Activated CD8-positive, alpha-beta T cell treated with anti-CD3 and anti-CD28 coated beads for 36 hours (primary cell): Measurements from ENCODE around the gene SNX19. TPM values are rescaled to one million over a fixed set of nuclear protein-coding genes. Genes with fewer than 3 reads are reported as not detected.

Experiments used
- ATAC-seq: fragments of 200-7000 bp; cut with Tn5 transposase; one replicate; pipeline ENCODE4 v1.10.0; 2021; ENCODE audit warnings: mild to moderate bottlenecking, moderate library complexity
- CTCF ChIA-PET: fragments of 350-600 bp; sonication (Branson Sonifier 250); formaldehyde crosslinking; loops from one replicate; lab custom pipeline; 2021; ENCODE audit warnings: antibody characterized with exemption; lab: Charles Lee
- POLR2A ChIA-PET: fragments of 350-600 bp; sonication (Branson Sonifier 250); formaldehyde crosslinking; loops from one replicate; lab custom pipeline; 2021; ENCODE audit warnings: antibody characterized with exemption; lab: Charles Lee
- DNase-seq: peaks from one replicate; pipeline ENCODE4 v3.0.0-alpha.2; 2020
- H3K27ac Mint-ChIP-seq: one replicate; pipeline ENCODE4 v1.8.0; 2021; ENCODE audit warnings: mild to moderate bottlenecking, mixed read lengths
- H3K27me3 Mint-ChIP-seq: one replicate; pipeline ENCODE4 v1.8.0; 2021; ENCODE audit warnings: mixed read lengths
- H3K36me3 Mint-ChIP-seq: one replicate; pipeline ENCODE4 v1.8.0; 2021; ENCODE audit warnings: low read depth, mixed read lengths
- H3K4me1 Mint-ChIP-seq: one replicate; pipeline ENCODE4 v1.8.0; 2021; ENCODE audit warnings: low read depth, mixed read lengths
- H3K4me3 Mint-ChIP-seq: one replicate; pipeline ENCODE4 v1.8.0; 2021; ENCODE audit warnings: mild to moderate bottlenecking, moderate library complexity, mixed read lengths
- H3K9me3 Mint-ChIP-seq: one replicate; pipeline ENCODE4 v1.8.0; 2021; ENCODE audit warnings: mixed read lengths
- intact Hi-C: fragments of 100-400 bp; cut with micrococcal nuclease; formaldehyde crosslinking; loops from one replicate; pipeline ENCODE4 v1.10.0; 2022
- total RNA-seq, 2 experiments: library from RNA; stranded (reverse); gene quantifications; one replicate each; pipeline ENCODE4 v1.2.3, GENCODE V29; 2021
- TF ChIP-seq, protein P1 (sequence below): fragments of 200-600 bp; IDR thresholded peaks from one replicate; pipeline ENCODE4 v1.8.0; 2022; ENCODE audit warnings: antibody characterized with exemption, mild to moderate bottlenecking

Gene SNX19
- total RNA-seq, 2 experiments from 2014 or later = 20.9 to 22.7 TPM

DNA sequence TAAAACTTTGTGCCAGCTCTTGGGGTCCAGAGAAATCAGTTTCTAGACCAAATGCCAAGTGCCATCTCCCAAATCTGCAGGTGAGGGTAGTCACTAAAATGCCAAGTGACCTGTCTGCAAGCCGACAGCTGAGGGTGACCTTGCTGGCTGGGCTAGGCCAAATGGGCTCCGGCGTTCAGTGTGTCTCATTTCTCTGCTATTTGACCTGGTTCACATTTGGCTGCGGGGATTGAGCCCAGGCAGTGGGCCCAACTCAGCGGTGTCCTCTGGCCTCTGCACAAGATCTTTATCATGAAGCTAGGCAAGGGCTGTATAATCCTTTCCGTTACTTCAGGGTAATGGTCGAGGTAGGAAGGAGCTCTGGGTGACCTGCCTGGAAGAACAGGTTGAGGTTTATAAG lies 87.5 kb downstream of the SNX19 start:
- ChIA-PET CTCF (interaction anchor here (0.9 to 2.3 kb wide), 3 partner anchors 388 to 396 kb away, joined by 3 to 7 read pairs (median 7); no protein-coding TSS in a partner anchor), POLR2A (no interaction called here)
- intact Hi-C loops = no loop called here

GRCh38 chr11:130827451-130828377 lies 88.6 kb downstream of the SNX19 start:
- no peaks in the 10 kb centered on the region for H3K9me3 Mint-ChIP-seq
- no peak overlapping the region for H3K27ac Mint-ChIP-seq
- H3K4me3 Mint-ChIP-seq = no peak overlapping the region
- intact Hi-C loops = no loop called here
- DNase-seq (peak; percentile 53), ATAC-seq (peak; percentile 83)
- TF ChIP-seq, protein P1, sequence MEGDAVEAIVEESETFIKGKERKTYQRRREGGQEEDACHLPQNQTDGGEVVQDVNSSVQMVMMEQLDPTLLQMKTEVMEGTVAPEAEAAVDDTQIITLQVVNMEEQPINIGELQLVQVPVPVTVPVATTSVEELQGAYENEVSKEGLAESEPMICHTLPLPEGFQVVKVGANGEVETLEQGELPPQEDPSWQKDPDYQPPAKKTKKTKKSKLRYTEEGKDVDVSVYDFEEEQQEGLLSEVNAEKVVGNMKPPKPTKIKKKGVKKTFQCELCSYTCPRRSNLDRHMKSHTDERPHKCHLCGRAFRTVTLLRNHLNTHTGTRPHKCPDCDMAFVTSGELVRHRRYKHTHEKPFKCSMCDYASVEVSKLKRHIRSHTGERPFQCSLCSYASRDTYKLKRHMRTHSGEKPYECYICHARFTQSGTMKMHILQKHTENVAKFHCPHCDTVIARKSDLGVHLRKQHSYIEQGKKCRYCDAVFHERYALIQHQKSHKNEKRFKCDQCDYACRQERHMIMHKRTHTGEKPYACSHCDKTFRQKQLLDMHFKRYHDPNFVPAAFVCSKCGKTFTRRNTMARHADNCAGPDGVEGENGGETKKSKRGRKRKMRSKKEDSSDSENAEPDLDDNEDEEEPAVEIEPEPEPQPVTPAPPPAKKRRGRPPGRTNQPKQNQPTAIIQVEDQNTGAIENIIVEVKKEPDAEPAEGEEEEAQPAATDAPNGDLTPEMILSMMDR = no peak
- no peaks in the 10 kb centered on the region for H3K36me3 Mint-ChIP-seq
- peaks cover 3% of the 10 kb centered on the region for H3K27me3 Mint-ChIP-seq
- ChIA-PET POLR2A (no interaction called here), CTCF (interaction anchor here (0.9 to 2.3 kb wide), 4 partner anchors 34 to 395 kb away, joined by 3 to 7 read pairs (median 5); no protein-coding TSS in a partner anchor)
- no peaks in the 10 kb centered on the region for H3K4me1 Mint-ChIP-seq

More for the DNA sequence above, 87.5 kb downstream of the SNX19 start:
- no peak overlapping the region for H3K27ac Mint-ChIP-seq
- DNase-seq (no peak), ATAC-seq (no peak)
- H3K4me3 Mint-ChIP-seq = no peak overlapping the region
- TF ChIP-seq, protein P1 = no peak
- no peaks in the 10 kb centered on the region for H3K4me1 Mint-ChIP-seq
- H3K9me3 Mint-ChIP-seq = no peaks in the 10 kb centered on the region
- H3K27me3 Mint-ChIP-seq = peaks cover 3% of the 10 kb centered on the region
- H3K36me3 Mint-ChIP-seq = no peaks in the 10 kb centered on the region

DNA sequence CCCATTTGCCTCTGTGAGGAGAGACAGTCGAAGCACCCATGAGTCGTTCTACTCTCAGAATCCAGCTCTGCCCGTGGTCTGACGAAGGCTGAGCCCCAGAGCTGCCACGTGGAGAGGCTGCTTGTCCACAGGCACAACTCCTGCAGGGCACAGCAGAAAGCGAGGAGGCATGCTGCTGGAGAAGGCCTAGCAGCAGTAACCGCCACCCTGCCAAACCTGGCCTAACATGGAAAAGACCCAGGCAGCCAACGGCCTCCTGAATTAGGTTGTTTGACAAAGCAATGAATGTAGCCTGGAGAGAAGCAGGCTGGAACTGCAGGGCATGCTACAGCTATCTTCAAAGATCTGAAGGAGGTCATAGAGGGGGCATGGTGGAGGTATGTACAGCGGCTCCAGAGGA lies 89.7 kb downstream of the SNX19 start:
- Mint-ChIP-seq H3K4me1 (no peaks in the 10 kb centered on the region), H3K27ac (no peak overlapping the region), H3K36me3 (no peaks in the 10 kb centered on the region), H3K9me3 (no peaks in the 10 kb centered on the region), H3K27me3 (peaks cover 3% of the 10 kb centered on the region), H3K4me3 (no peak overlapping the region)
- DNase-seq = no peak
- no peak for ATAC-seq
- intact Hi-C loops = no loop called here
- ChIA-PET CTCF (interaction anchor here (1.0 to 1.2 kb wide), 2 partner anchors 35 to 396 kb away, joined by 3 read pairs; no protein-coding TSS in a partner anchor), POLR2A (no interaction called here)
- TF ChIP-seq, protein P1 = no peak

GRCh38 chr11:130825983-130826382 lies 90.3 kb downstream of the SNX19 start:
- ATAC-seq (no peak), DNase-seq (no peak)
- no peaks in the 10 kb centered on the region for H3K36me3 Mint-ChIP-seq
- POLR2A ChIA-PET = no interaction called here
- H3K9me3 Mint-ChIP-seq = no peaks in the 10 kb centered on the region
- H3K27ac Mint-ChIP-seq = no peak overlapping the region
- H3K4me1 Mint-ChIP-seq = no peaks in the 10 kb centered on the region
- CTCF ChIA-PET = interaction anchor here (1.2 kb wide), 1 partner anchor 395 kb away, joined by 3 read pairs; no protein-coding TSS in a partner anchor
- no peak overlapping the region for H3K4me3 Mint-ChIP-seq
- H3K27me3 Mint-ChIP-seq = peaks cover 3% of the 10 kb centered on the region
- intact Hi-C loops = no loop called here
- TF ChIP-seq, protein P1 = no peak

DNA sequence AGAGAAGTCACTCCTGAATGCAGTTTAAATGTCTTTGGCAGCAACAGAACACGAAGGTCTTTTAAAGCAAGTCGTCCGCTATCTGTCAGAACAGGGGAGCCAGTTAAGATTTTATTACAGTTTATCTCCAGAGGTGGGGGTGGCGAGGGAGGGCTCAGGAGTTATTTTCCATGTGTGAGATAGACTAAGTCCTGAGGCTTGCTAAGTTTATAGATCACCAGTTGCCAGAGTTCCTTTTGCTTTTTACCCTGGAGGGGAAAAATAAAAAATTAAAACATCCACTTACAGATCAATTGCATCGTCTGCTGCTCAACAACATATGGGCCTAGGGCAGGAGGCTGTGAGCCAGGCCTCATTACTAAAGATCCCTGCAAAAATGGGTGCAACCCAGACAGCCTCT lies 90.7 kb downstream of the SNX19 start:
- no peak for ATAC-seq
- Mint-ChIP-seq H3K4me1 (no peaks in the 10 kb centered on the region), H3K27me3 (peaks cover 3% of the 10 kb centered on the region), H3K27ac (no peak overlapping the region), H3K9me3 (no peaks in the 10 kb centered on the region), H3K36me3 (no peaks in the 10 kb centered on the region), H3K4me3 (no peak overlapping the region)
- intact Hi-C loops = no loop called here
- POLR2A ChIA-PET = no interaction called here
- DNase-seq = no peak
- TF ChIP-seq, protein P1 = no peak
- CTCF ChIA-PET = interaction anchor here (1.2 kb wide), 1 partner anchor 395 kb away, joined by 3 read pairs; no protein-coding TSS in a partner anchor
